ENCODE data around the gene TAF12. TPM values are rescaled to one million over a fixed set of nuclear protein-coding genes. Genes with fewer than 3 reads are reported as not detected.
A peak's percentile ranks its signal among the peaks of the same experiment; 100 is the strongest.
"Not testable (repeated sequence)": the region's sequence is repeated elsewhere in the genome, so short reads cannot be mapped to it uniquely, and the experiment has no call there.

The TAF12 gene
- total RNA-seq, 1 donor from 2014 or later, result 21.7 TPM

- peaks cover 24% of the 10 kb centered on the region for H3K4me1 Mint-ChIP-seq (ENCODE audit: unreplicated experiment)
- DNase-seq (ENCODE audit: extremely low spot score, unreplicated experiment), result peak; percentile 94
- no peak for TF ChIP-seq CTCF (IDR thresholded peaks at IDR 0.05)
- no peaks in the 10 kb centered on the region for H3K36me3 Mint-ChIP-seq (ENCODE audit: unreplicated experiment)
- peak within 1 kb of the TSS; percentile 75 for H3K4me3 Mint-ChIP-seq (ENCODE audit: unreplicated experiment)
- peak within 1 kb of the TSS; percentile 98 for H3K27ac Mint-ChIP-seq (ENCODE audit: unreplicated experiment)
- H3K27me3 Mint-ChIP-seq (ENCODE audit: unreplicated experiment), result no peaks in the 10 kb centered on the region
- no peaks in the 10 kb centered on the region for H3K9me3 Mint-ChIP-seq (ENCODE audit: unreplicated experiment)
These were observed 5.8 kb upstream of the TAF12 start, which contains the start of gene RNU11 for GRCh38 chr1:28648474-28649198. Gene RNU11, plus strand, starts transcription at chr1:28648600.

- DNase-seq (ENCODE audit: extremely low spot score, unreplicated experiment), result peak; percentile 95
- no peak for TF ChIP-seq CTCF (IDR thresholded peaks at IDR 0.05)
- H3K4me3 Mint-ChIP-seq (ENCODE audit: unreplicated experiment), result peak overlapping the region; percentile 75
These were observed 5.2 kb upstream of the TAF12 start for GRCh38 chr1:28648008-28648473.

GRCh38 chr1:28646040-28646439, 3.2 kb upstream of the TAF12 start:
- Mint-ChIP-seq H3K27me3 (ENCODE audit: unreplicated experiment) (no peaks in the 10 kb centered on the region), H3K27ac (ENCODE audit: unreplicated experiment) (no peak overlapping the region), H3K36me3 (ENCODE audit: unreplicated experiment) (no peaks in the 10 kb centered on the region), H3K9me3 (ENCODE audit: unreplicated experiment) (no peaks in the 10 kb centered on the region), H3K4me1 (ENCODE audit: unreplicated experiment) (peaks cover 42% of the 10 kb centered on the region), H3K4me3 (ENCODE audit: unreplicated experiment) (no peak overlapping the region)
- no peak for DNase-seq (ENCODE audit: extremely low spot score, unreplicated experiment)
- no peak for TF ChIP-seq CTCF (IDR thresholded peaks at IDR 0.05)

More at GRCh38 chr1:28648008-28648473, 5.2 kb upstream of the TAF12 start:
- Mint-ChIP-seq H3K36me3 (ENCODE audit: unreplicated experiment) (no peaks in the 10 kb centered on the region), H3K9me3 (ENCODE audit: unreplicated experiment) (no peaks in the 10 kb centered on the region), H3K4me1 (ENCODE audit: unreplicated experiment) (peaks cover 30% of the 10 kb centered on the region), H3K27ac (ENCODE audit: unreplicated experiment) (peak overlapping the region; percentile 98), H3K27me3 (ENCODE audit: unreplicated experiment) (no peaks in the 10 kb centered on the region)

GRCh38 chr1:28645406-28645805, 2.5 kb upstream of the TAF12 start:
- H3K27ac Mint-ChIP-seq (ENCODE audit: unreplicated experiment); H3K27me3 Mint-ChIP-seq (ENCODE audit: unreplicated experiment); H3K9me3 Mint-ChIP-seq (ENCODE audit: unreplicated experiment); DNase-seq (ENCODE audit: extremely low spot score, unreplicated experiment); H3K4me3 Mint-ChIP-seq (ENCODE audit: unreplicated experiment); H3K36me3 Mint-ChIP-seq (ENCODE audit: unreplicated experiment): not testable (repeated sequence)
- peaks cover 47% of the 10 kb centered on the region for H3K4me1 Mint-ChIP-seq (ENCODE audit: unreplicated experiment)

GRCh38 chr1:28644494-28644893, 1.6 kb upstream of the TAF12 start:
- Mint-ChIP-seq H3K4me1 (ENCODE audit: unreplicated experiment) (peaks cover 51% of the 10 kb centered on the region), H3K4me3 (ENCODE audit: unreplicated experiment) (peak overlapping the region; percentile 54), H3K36me3 (ENCODE audit: unreplicated experiment) (no peaks in the 10 kb centered on the region), H3K9me3 (ENCODE audit: unreplicated experiment) (no peaks in the 10 kb centered on the region), H3K27me3 (ENCODE audit: unreplicated experiment) (no peaks in the 10 kb centered on the region), H3K27ac (ENCODE audit: unreplicated experiment) (peak overlapping the region; percentile 49)
- DNase-seq (ENCODE audit: extremely low spot score, unreplicated experiment), result no peak
- no peak for TF ChIP-seq CTCF (IDR thresholded peaks at IDR 0.05)

Data from osteocyte (in vitro differentiated cells).